OCI-LY3 (cell line): ENCODE data around the gene CDV3.
"Not testable (repeated sequence)": the region's sequence is repeated elsewhere in the genome, so short reads cannot be mapped to it uniquely, and the experiment has no call there.

Experiments
- H2AFZ ChIP-seq: fragments of 200-600, 300-600 bp; shearing (Covaris generic); 2 replicates; pipeline ENCODE4 v1.6.0; 2014; ENCODE audit warnings: antibody characterized with exemption, low read depth, low read length
- H3K27ac ChIP-seq: fragments of 200-600, 300-600 bp; sonication (generic); 2 replicates; pipeline ENCODE4 v1.5.1; 2014; ENCODE audit warnings: mild to moderate bottlenecking, low read length, moderate library complexity, mixed read lengths
- H3K27me3 ChIP-seq: fragments of 200-600, 300-600 bp; sonication (generic); 2 replicates; pipeline ENCODE4 v1.6.1; 2014; ENCODE audit warnings: low read depth, low read length, mixed read lengths
- H3K36me3 ChIP-seq: fragments of 200-600, 300-600 bp; sonication (generic); replicated peaks from 2 replicates; pipeline ENCODE3; 2014; ENCODE audit warnings: low read depth, low read length, mixed read lengths
- H3K4me1 ChIP-seq: fragments of 300-600, 200-600 bp; sonication (generic); 2 replicates; pipeline ENCODE4 v1.6.1; 2014; ENCODE audit warnings: low read length, mixed read lengths
- H3K4me2 ChIP-seq: fragments of 200-600, 300-600 bp; sonication (generic); 2 replicates; pipeline ENCODE4 v1.6.1; 2014; ENCODE audit warnings: low read length, mixed read lengths
- H3K4me3 ChIP-seq: fragments of 300-600, 200-600 bp; sonication (generic); 2 replicates; pipeline ENCODE4 v1.5.1; 2014; ENCODE audit warnings: antibody characterized with exemption, mild to moderate bottlenecking, low read length, moderate library complexity
- H3K79me2 ChIP-seq: fragments of 300-600, 200-600 bp; shearing (Covaris generic); 2 replicates; pipeline ENCODE4 v1.6.1; 2014; ENCODE audit warnings: mild to moderate bottlenecking, low read length, mixed read lengths
- H3K9ac ChIP-seq: fragments of 300-600, 200-600 bp; shearing (Covaris generic); 2 replicates; pipeline ENCODE4 v1.6.0; 2014; ENCODE audit warnings: mild to moderate bottlenecking, low read length, moderate library complexity
- H3K9me3 ChIP-seq: fragments of 200-600, 300-600 bp; shearing (Covaris generic); 2 replicates; pipeline ENCODE4 v1.6.1; 2014; ENCODE audit warnings: low read length, mixed read lengths; ENCODE audit not compliant: insufficient read depth
- H4K20me1 ChIP-seq: fragments of 200-600, 300-600 bp; sonication (generic); 2 replicates; pipeline ENCODE4 v1.6.1; 2016; ENCODE audit warnings: low read length, mixed read lengths; ENCODE audit not compliant: insufficient read depth
- EZH2phosphoT487 ChIP-seq: fragments of 200-600 bp; shearing (Covaris generic); IDR thresholded peaks from 2 replicates; pipeline ENCODE4 v1.6.1; 2018; ENCODE audit warnings: antibody characterized with exemption, mixed run types, low read depth
- TF ChIP-seq, protein P1 (sequence below): fragments of 200-600, 300-600 bp; sonication (generic); IDR thresholded peaks from 2 replicates; pipeline ENCODE4 v1.5.1; 2014; ENCODE audit warnings: antibody characterized with exemption, low read length, low read depth

Gene CDV3

GRCh38 chr3:133538154-133538553 is 35.3 kb upstream of the CDV3 start:
- Histone ChIP-seq H3K36me3 (no peaks in the 10 kb centered on the region), H3K27ac (no peak overlapping the region), H3K27me3 (no peaks in the 10 kb centered on the region), H3K4me1 (peaks cover 4% of the 10 kb centered on the region; the same call in 1 of the 2 replicates), H4K20me1 (no peaks in the 10 kb centered on the region), H3K4me3 (no peak overlapping the region), H3K4me2 (no peak overlapping the region), H3K9me3 (no peaks in the 10 kb centered on the region), H3K79me2 (no peaks in the 10 kb centered on the region), H3K9ac (no peak overlapping the region), H2AFZ (no peak overlapping the region)
- TF ChIP-seq, protein P1, sequence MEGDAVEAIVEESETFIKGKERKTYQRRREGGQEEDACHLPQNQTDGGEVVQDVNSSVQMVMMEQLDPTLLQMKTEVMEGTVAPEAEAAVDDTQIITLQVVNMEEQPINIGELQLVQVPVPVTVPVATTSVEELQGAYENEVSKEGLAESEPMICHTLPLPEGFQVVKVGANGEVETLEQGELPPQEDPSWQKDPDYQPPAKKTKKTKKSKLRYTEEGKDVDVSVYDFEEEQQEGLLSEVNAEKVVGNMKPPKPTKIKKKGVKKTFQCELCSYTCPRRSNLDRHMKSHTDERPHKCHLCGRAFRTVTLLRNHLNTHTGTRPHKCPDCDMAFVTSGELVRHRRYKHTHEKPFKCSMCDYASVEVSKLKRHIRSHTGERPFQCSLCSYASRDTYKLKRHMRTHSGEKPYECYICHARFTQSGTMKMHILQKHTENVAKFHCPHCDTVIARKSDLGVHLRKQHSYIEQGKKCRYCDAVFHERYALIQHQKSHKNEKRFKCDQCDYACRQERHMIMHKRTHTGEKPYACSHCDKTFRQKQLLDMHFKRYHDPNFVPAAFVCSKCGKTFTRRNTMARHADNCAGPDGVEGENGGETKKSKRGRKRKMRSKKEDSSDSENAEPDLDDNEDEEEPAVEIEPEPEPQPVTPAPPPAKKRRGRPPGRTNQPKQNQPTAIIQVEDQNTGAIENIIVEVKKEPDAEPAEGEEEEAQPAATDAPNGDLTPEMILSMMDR, result no peak
- TF ChIP-seq EZH2phosphoT487, result no peak

GRCh38 chr3:133540896-133541674 is 32.4 kb upstream of the CDV3 start:
- H2AFZ ChIP-seq, result peak overlapping the region; percentile 67; the same call in 1 of the 2 replicates
- H3K36me3 ChIP-seq, result no peaks in the 10 kb centered on the region
- no peaks in the 10 kb centered on the region for H3K9me3 ChIP-seq
- H3K27me3 ChIP-seq, result no peaks in the 10 kb centered on the region
- H3K27ac ChIP-seq, result no peak overlapping the region
- no peaks in the 10 kb centered on the region for H3K79me2 ChIP-seq
- no peak overlapping the region for H3K4me2 ChIP-seq
- peaks cover 4% of the 10 kb centered on the region; the same call in 1 of the 2 replicates for H3K4me1 ChIP-seq
- no peak overlapping the region for H3K4me3 ChIP-seq
- no peak for TF ChIP-seq EZH2phosphoT487
- H3K9ac ChIP-seq, result no peak overlapping the region
- H4K20me1 ChIP-seq, result no peaks in the 10 kb centered on the region

DNA sequence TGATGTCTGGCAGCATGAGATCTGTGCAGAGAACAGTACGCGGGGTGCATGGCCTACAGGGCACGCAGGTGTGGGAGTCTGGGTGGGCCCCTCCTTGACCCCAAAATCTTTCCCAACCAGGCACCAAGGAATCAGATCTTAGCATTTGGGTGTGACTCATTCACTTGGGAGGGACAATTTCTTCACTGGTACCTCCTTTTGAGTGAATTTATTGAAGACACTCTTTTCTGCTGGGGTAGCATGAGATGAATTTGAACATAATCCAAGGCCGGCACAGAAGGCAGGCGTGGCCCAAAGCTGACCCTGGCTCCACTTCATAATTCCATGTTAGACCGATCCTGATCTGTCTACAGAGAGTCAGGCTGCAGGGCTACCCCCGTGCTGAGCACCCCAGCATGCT is 30.6 kb upstream of the CDV3 start:
- Histone ChIP-seq H3K27ac (no peak overlapping the region), H3K27me3 (no peaks in the 10 kb centered on the region), H2AFZ (no peak overlapping the region), H3K4me1 (peaks cover 10% of the 10 kb centered on the region), H3K36me3 (no peaks in the 10 kb centered on the region), H3K9ac (no peak overlapping the region), H4K20me1 (no peaks in the 10 kb centered on the region), H3K79me2 (no peaks in the 10 kb centered on the region), H3K4me3 (no peak overlapping the region), H3K9me3 (no peaks in the 10 kb centered on the region), H3K4me2 (no peak overlapping the region)
- no peak for TF ChIP-seq EZH2phosphoT487
- TF ChIP-seq, protein P1, result no peak

GRCh38 chr3:133544983-133545382 is 28.5 kb upstream of the CDV3 start:
- H3K27ac ChIP-seq, result not testable (repeated sequence)

GRCh38 chr3:133547432-133548041 is 25.9 kb upstream of the CDV3 start:
- no peak overlapping the region for H3K4me2 ChIP-seq
- no peaks in the 10 kb centered on the region for H4K20me1 ChIP-seq
- H3K9me3 ChIP-seq, result no peaks in the 10 kb centered on the region
- no peak overlapping the region for H3K9ac ChIP-seq
- H3K79me2 ChIP-seq, result no peaks in the 10 kb centered on the region
- no peaks in the 10 kb centered on the region for H3K36me3 ChIP-seq
- TF ChIP-seq EZH2phosphoT487, result no peak
- TF ChIP-seq, protein P1, result no peak
- peaks cover 36% of the 10 kb centered on the region for H3K4me1 ChIP-seq
- no peak overlapping the region for H3K27ac ChIP-seq
- H2AFZ ChIP-seq, result no peak overlapping the region
- no peak overlapping the region for H3K4me3 ChIP-seq
- no peaks in the 10 kb centered on the region for H3K27me3 ChIP-seq

More at GRCh38 chr3:133544983-133545382, 28.5 kb upstream of the CDV3 start:
- H3K9me3 ChIP-seq, H3K9ac ChIP-seq, H4K20me1 ChIP-seq, H3K79me2 ChIP-seq, H3K27me3 ChIP-seq, H3K4me3 ChIP-seq, H2AFZ ChIP-seq, H3K4me2 ChIP-seq, H3K36me3 ChIP-seq: not testable (repeated sequence)
- H3K4me1 ChIP-seq, result peaks cover 31% of the 10 kb centered on the region
